HCT116 (cell line): ENCODE measurements around the gene TGM6. TPM values are rescaled to one million over a fixed set of nuclear protein-coding genes. Genes with fewer than 3 reads are reported as not detected.

Source experiments
- ATAC-seq: fragments of 200-7000 bp; cut with Tn5 transposase; 2 replicates; pipeline ENCODE4 v1.9.1; 2020; ENCODE audit warnings: mild to moderate bottlenecking, moderate library complexity
- BruUV-seq: library from RNA; stranded (reverse); fragments of 400-500 nt; replicated peaks from 2 replicates; lab custom pipeline; 2021; lab: Mats Ljungman, UMichigan
- CTCF ChIA-PET: fragments of 300-600 bp; sonication (Branson Sonifier 250); formaldehyde crosslinking; loops from one replicate; lab custom pipeline; 2021; ENCODE audit warnings: antibody characterized with exemption; lab: Charles Lee
- POLR2A ChIA-PET: fragments of 300-600, 350-600 bp; sonication (Branson Sonifier 250); formaldehyde crosslinking; loops from one replicate; lab custom pipeline; 2021; ENCODE audit warnings: antibody characterized with exemption; lab: Charles Lee
- RAD21 ChIA-PET, 2 experiments: fragments of 300-600 bp; sonication (Branson Sonifier 250); formaldehyde crosslinking; loops; one replicate each; lab custom pipeline; 2023; ENCODE audit warnings: low total read pairs in 2 of 2; ENCODE audit not compliant: uncharacterized antibody in 2 of 2, unreplicated experiment in 2 of 2, low non-redundant PET in 1 of 2; lab: Charles Lee
- DNase-seq: peaks from one replicate; pipeline ENCODE4 v3.0.0-alpha.2; 2010; ENCODE audit warnings: low read depth, low spot score
- H2AFZ ChIP-seq: fragments of 200-600 bp; shearing (Covaris generic), sonication (generic); 2 replicates; pipeline ENCODE4 v1.6.1; 2017; ENCODE audit warnings: low read depth, mixed run types, mixed read lengths, antibody characterized with exemption, low read length; ENCODE audit not compliant: poor library complexity, severe bottlenecking
- H3K27ac ChIP-seq: 2 replicates; pipeline ENCODE4 v1.5.1; 2012; ENCODE audit warnings: low read depth, low read length
- H3K27me3 ChIP-seq: fragments of 200-600 bp; sonication (generic); 2 replicates; pipeline ENCODE4 v1.6.1; 2016; ENCODE audit warnings: mixed run types, low read length, mixed read lengths; ENCODE audit not compliant: insufficient read depth
- H3K36me3 ChIP-seq, 2 experiments: fragments of 200-500 bp in 1 of 2; fragments of 200-600 bp in 1 of 2; sonication (Bioruptor generic) in 1 of 2; sonication (generic) in 1 of 2; 2 replicates each; pipeline versions ENCODE4 v1.5.1 to v1.6.1; 2014 to 2016; ENCODE audit warnings: low read length in 2 of 2, inconsistent platforms in 1 of 2, mixed read lengths in 1 of 2, mixed run types in 1 of 2; ENCODE audit not compliant: insufficient read depth in 2 of 2, control insufficient read depth in 1 of 2
- H3K4me1 ChIP-seq, 2 experiments: fragments of 200-600 bp in 1 of 2; sonication (generic) in 1 of 2; 2 replicates each; pipeline versions ENCODE4 v1.5.1 to v1.6.1; 2012 to 2017; ENCODE audit warnings: low read length in 2 of 2, inconsistent platforms in 1 of 2, mild to moderate bottlenecking in 1 of 2, mixed read lengths in 1 of 2, mixed run types in 1 of 2, moderate library complexity in 1 of 2; ENCODE audit not compliant: insufficient read depth in 2 of 2, control insufficient read depth in 1 of 2
- H3K4me2 ChIP-seq: fragments of 200-600 bp; sonication (generic); 2 replicates; pipeline ENCODE4 v1.6.1; 2017; ENCODE audit warnings: mixed run types, low read length, mixed read lengths
- H3K4me3 ChIP-seq, 2 experiments: fragments of 200-600 bp in 1 of 2; sonication (generic) in 1 of 2; replicated peaks in 1 of 2; 2 replicates each; pipeline ENCODE4 v1.5.1; 2011 to 2016; ENCODE audit warnings: low read length in 2 of 2, control low read depth in 1 of 2, low read depth in 1 of 2, mild to moderate bottlenecking in 1 of 2, mixed read lengths in 1 of 2, mixed run types in 1 of 2
- H3K79me2 ChIP-seq: fragments of 200-600 bp; sonication (generic); 2 replicates; pipeline ENCODE4 v1.6.1; 2017; ENCODE audit warnings: mild to moderate bottlenecking, mixed run types, low read length, moderate library complexity, mixed read lengths; ENCODE audit not compliant: insufficient read depth
- H3K9ac ChIP-seq: fragments of 200-600 bp; sonication (generic); 2 replicates; pipeline ENCODE4 v1.6.1; 2016; ENCODE audit warnings: low read length, mixed read lengths
- H3K9me2 ChIP-seq: fragments of 200-600 bp; sonication (generic), shearing (Covaris generic); 2 replicates; pipeline ENCODE4 v1.6.1; 2017; ENCODE audit warnings: mixed run types, mild to moderate bottlenecking, moderate library complexity; ENCODE audit not compliant: insufficient read depth
- H3K9me3 ChIP-seq, 2 experiments: fragments of 200-500 bp in 1 of 2; fragments of 200-600 bp in 1 of 2; sonication (Bioruptor generic) in 1 of 2; sonication (generic) in 1 of 2; 2 replicates each; pipeline ENCODE4 v1.6.1; 2014 to 2017; ENCODE audit warnings: low read length in 2 of 2, mixed read lengths in 2 of 2, inconsistent platforms in 1 of 2, low read depth in 1 of 2, mild to moderate bottlenecking in 1 of 2, mixed run types in 1 of 2, moderate library complexity in 1 of 2; ENCODE audit not compliant: control insufficient read depth in 1 of 2, insufficient read depth in 1 of 2
- H4K20me1 ChIP-seq: fragments of 200-600 bp; sonication (generic), shearing (Covaris generic); 2 replicates; pipeline ENCODE4 v1.6.1; 2017; ENCODE audit warnings: mixed run types, mild to moderate bottlenecking, moderate library complexity; ENCODE audit not compliant: insufficient read depth
- ATF3 ChIP-seq: IDR thresholded peaks from 2 replicates; pipeline ENCODE4 v1.6.1; 2012
- CEBPB ChIP-seq: IDR thresholded peaks from 2 replicates; pipeline ENCODE4 v1.6.1; 2012; ENCODE audit warnings: low read depth
- CTCF ChIP-seq, 3 experiments: fragments of 200-600 bp in 1 of 3; sonication (generic) in 1 of 3; IDR thresholded peaks in 2 of 3; conservative IDR thresholded peaks in 1 of 3; 2 replicates each; pipeline ENCODE4 v1.5.1; 2012 to 2017; ENCODE audit warnings: low read depth in 2 of 3, low read length in 2 of 3, antibody characterized with exemption in 1 of 3, borderline replicate concordance in 1 of 3, control low read depth in 1 of 3, mild to moderate bottlenecking in 1 of 3, mixed read lengths in 1 of 3, mixed run types in 1 of 3, moderate library complexity in 1 of 3; ENCODE audit not compliant: insufficient read depth in 1 of 3
- EGR1 ChIP-seq: IDR thresholded peaks from 2 replicates; pipeline ENCODE4 v1.6.1; 2012; ENCODE audit warnings: low read depth
- ELF1 ChIP-seq: IDR thresholded peaks from 2 replicates; pipeline ENCODE4 v1.6.1; 2012; ENCODE audit warnings: low read depth, borderline replicate concordance
- EZH2 ChIP-seq: fragments of 200-600 bp; sonication (generic); IDR thresholded peaks from 2 replicates; pipeline ENCODE4 v1.6.1; 2017; ENCODE audit warnings: antibody characterized with exemption, mixed run types
- JUND ChIP-seq: IDR thresholded peaks from 2 replicates; pipeline ENCODE4 v1.6.1; 2012
- MAX ChIP-seq: IDR thresholded peaks from 2 replicates; pipeline ENCODE4 v1.6.1; 2012
- POLR2A ChIP-seq: IDR thresholded peaks from 2 replicates; pipeline ENCODE4 v1.7.0; 2011; ENCODE audit warnings: borderline replicate concordance; ENCODE audit not compliant: insufficient read depth, insufficient read length; ENCODE audit errors: extremely low read depth
- POLR2AphosphoS5 ChIP-seq: IDR thresholded peaks from 2 replicates; pipeline ENCODE4 v1.6.1; 2011; ENCODE audit warnings: mild to moderate bottlenecking, low read depth, low read length, moderate library complexity
- SIN3A ChIP-seq: IDR thresholded peaks from 2 replicates; pipeline ENCODE4 v1.6.1; 2012; ENCODE audit warnings: low read depth
- SRF ChIP-seq: IDR thresholded peaks from 2 replicates; pipeline ENCODE4 v1.6.1; 2012; ENCODE audit warnings: low read depth
- TCF7L2 ChIP-seq: IDR thresholded peaks from 2 replicates; pipeline ENCODE4 v1.7.0; 2011; ENCODE audit warnings: borderline replicate concordance, inconsistent platforms; ENCODE audit not compliant: insufficient read depth, insufficient read length; ENCODE audit errors: extremely low read depth
- YY1 ChIP-seq: IDR thresholded peaks from 2 replicates; pipeline ENCODE4 v1.6.1; 2011; ENCODE audit warnings: low read length, low read depth, moderate library complexity, mild to moderate bottlenecking; ENCODE audit not compliant: insufficient replicate concordance; ENCODE audit errors: extremely low read depth
- ZBTB33 ChIP-seq: IDR thresholded peaks from 2 replicates; pipeline ENCODE4 v1.6.1; 2011; ENCODE audit warnings: mild to moderate bottlenecking, low read length, moderate library complexity; ENCODE audit not compliant: insufficient replicate concordance; ENCODE audit errors: extremely low read depth
- ZFX ChIP-seq: fragments of 450-650 bp; IDR thresholded peaks from 2 replicates; pipeline ENCODE4 v1.6.1; 2017
- ZNF274 ChIP-seq: fragments of 200-500 bp; sonication (Bioruptor generic); IDR thresholded peaks from 2 replicates; pipeline ENCODE4 v1.6.1; 2014; ENCODE audit warnings: mild to moderate bottlenecking, low read depth, low read length, inconsistent platforms
- intact Hi-C: fragments of 100-400 bp; cut with micrococcal nuclease; formaldehyde crosslinking; loops from 2 replicates; pipeline ENCODE4 v1.10.0; 2022
- total RNA-seq: library from RNA; stranded (reverse); gene quantifications from one replicate; pipeline ENCODE4 v1.2.1, GENCODE V29; 2021; ENCODE audit not compliant: unreplicated experiment

The TGM6 gene
- total RNA-seq, 1 experiment from 2014 or later = not detected

GRCh38 chr20:2335096-2335870 lies 45.4 kb upstream of the TGM6 start (continued):
- no peak for TF ChIP-seq ZNF274
- no peak for TF ChIP-seq MAX
- no peak for TF ChIP-seq CTCF (IDR thresholded peaks at IDR 0.05 in 2 of 3, conservative IDR thresholded peaks at IDR 0.05 in 1 of 3; ENCODE audit: borderline replicate concordance in 1 of 3, insufficient read depth in 1 of 3, low read depth in 2 of 3, low read length in 2 of 3)

- no peaks in the 10 kb centered on the region for H3K9me3 ChIP-seq
- RAD21 ChIA-PET = no interaction called here
- H2AFZ ChIP-seq = no peak overlapping the region
- no peak for TF ChIP-seq EGR1
- no peak for TF ChIP-seq ATF3
- TF ChIP-seq ZNF274 = no peak
- no peak for TF ChIP-seq SRF
- no peak for TF ChIP-seq YY1
- no peak for TF ChIP-seq EZH2
- no peak for TF ChIP-seq ZBTB33
- TF ChIP-seq SIN3A = no peak
- TF ChIP-seq CEBPB = no peak
- TF ChIP-seq POLR2A = no peak
- TF ChIP-seq ZFX = no peak
- TF ChIP-seq POLR2AphosphoS5 = no peak
- no peak for TF ChIP-seq JUND
- no peak for TF ChIP-seq TCF7L2
- no peak for TF ChIP-seq ELF1
- no peak for TF ChIP-seq MAX
- TF ChIP-seq CTCF (IDR thresholded peaks at IDR 0.05 in 2 of 3, conservative IDR thresholded peaks at IDR 0.05 in 1 of 3; ENCODE audit: borderline replicate concordance in 1 of 3, insufficient read depth in 1 of 3, low read depth in 2 of 3, low read length in 2 of 3) = no peak
- peaks cover 6% of the 10 kb centered on the region; the same call in 1 of the 2 replicates for H3K27me3 ChIP-seq
- no peaks in the 10 kb centered on the region for H3K79me2 ChIP-seq
- no peaks in the 10 kb centered on the region for H3K9me2 ChIP-seq
- BruUV-seq = no TSS peak
- intact Hi-C loops = no loop called here
- H3K4me3 ChIP-seq = no peak overlapping the region
- H3K27ac ChIP-seq = no peak overlapping the region
- no peak for DNase-seq
- no peak for ATAC-seq
- POLR2A ChIA-PET = no interaction called here
- H4K20me1 ChIP-seq = no peaks in the 10 kb centered on the region
- no peak overlapping the region for H3K9ac ChIP-seq
- no peaks in the 10 kb centered on the region for H3K36me3 ChIP-seq
- CTCF ChIA-PET = no interaction called here
- H3K4me2 ChIP-seq = no peak overlapping the region
- H3K4me1 ChIP-seq = no peaks in the 10 kb centered on the region
Measured at GRCh38 chr20:2336471-2336870, 44.2 kb upstream of the TGM6 start.
